Measurements from ENCODE around the gene TUBB1.

Gene TUBB1

GRCh38 chr20:58989196-58989595 is 30.0 kb upstream of the TUBB1 start:
- no peak for DNase-seq (ENCODE audit: low spot score)

DNA sequence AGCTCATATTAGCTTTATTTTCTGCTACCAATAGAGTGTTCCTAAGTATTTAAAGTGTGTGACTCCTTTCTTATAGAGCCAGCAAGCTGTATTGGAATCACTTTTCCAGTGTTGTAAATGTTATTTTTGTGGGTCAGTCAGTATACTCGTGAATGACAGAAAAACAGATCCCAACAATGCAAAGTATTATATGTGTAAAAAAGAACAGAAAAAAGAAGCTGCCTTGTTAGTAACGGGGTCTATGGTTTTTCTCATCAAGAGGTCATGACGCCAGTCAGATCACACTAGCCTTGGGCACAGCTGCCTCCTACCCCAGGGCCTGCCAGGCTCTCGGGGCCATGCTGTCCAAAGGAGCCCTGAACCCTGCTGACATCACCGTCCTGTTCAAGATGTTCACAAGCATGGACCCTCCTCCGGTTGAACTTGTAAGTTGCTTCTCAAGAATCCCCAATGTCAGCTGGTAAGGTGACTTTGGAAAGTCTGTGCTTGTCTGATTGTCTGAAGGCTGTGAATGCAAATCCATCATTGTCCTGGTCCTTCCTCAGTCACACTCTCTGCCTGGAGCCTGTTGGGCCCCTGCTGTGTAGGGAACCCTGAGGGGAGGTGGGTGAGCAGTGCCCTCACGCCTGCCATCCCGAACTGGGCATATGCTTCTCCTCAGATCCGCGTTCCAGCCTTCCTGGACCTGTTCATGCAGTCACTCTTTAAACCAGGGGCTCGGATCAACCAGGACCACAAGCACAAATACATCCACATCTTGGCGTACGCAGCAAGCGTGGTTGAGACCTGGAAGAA is 28.4 kb upstream of the TUBB1 start:
- peak; percentile 33 for DNase-seq (ENCODE audit: low spot score)

- DNase-seq (ENCODE audit: low spot score) = peak; percentile 28
Measured at GRCh38 chr20:58991715-58992114, 27.5 kb upstream of the TUBB1 start.

DNA sequence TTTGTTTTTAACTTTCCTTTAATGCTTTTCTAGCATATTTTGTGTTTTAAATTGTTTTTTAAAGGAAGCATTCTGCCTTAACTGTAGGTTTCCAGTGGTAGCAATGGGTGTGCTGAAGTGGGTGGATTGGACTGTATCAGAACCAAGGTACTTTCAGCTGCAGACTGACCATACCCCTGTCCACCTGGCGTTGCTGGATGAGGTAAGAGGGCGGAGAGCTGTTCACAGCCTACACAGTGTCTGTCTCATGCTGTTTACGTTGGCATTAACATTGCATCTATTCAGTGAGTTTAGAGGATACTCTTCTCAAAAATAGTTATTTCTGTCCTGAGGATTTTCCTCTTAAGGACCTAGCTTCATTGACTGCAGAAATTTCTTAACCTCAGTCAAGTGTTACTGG is 26.3 kb upstream of the TUBB1 start:
- no peak for DNase-seq (ENCODE audit: low spot score)

GRCh38 chr20:58993332-58994248 is 25.6 kb upstream of the TUBB1 start:
- no peak for DNase-seq (ENCODE audit: low spot score)

DNA sequence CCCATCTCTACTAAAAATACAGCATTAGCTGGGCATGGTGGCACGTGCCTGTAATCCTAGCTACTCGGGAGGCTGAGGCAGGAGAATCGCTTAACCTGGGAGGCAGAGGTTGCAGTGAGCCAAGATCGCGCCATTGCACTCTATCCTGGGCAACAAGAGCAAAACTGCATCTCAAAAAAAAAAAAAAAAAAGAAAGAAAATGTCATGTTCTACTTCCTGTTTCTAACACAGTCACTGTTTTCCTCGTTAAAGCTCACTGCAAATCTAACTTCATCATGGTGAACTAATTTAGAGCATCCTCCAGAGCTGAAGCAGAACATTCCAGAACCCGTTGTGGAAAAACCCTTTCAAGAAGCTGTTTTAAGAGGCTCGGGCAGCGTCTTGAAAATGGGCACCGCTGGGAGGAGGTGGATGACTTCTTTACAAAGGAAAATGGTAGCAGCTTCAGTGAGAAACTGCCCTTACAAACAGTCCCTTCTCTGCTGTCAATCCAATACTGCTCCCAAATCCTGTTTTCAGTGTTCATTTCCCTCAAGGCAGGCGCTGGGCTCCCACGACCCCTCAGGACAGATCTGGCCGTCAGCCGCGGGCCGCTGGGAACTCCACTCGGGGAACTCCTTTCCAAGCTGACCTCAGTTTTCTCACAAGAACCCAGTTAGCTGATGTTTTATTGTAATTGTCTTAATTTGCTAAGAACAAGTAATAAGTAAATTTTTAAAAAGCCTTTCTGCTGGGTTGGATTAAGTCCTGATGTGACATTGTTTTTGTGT is 24.7 kb upstream of the TUBB1 start:
- DNase-seq (ENCODE audit: low spot score) = no peak

DNA sequence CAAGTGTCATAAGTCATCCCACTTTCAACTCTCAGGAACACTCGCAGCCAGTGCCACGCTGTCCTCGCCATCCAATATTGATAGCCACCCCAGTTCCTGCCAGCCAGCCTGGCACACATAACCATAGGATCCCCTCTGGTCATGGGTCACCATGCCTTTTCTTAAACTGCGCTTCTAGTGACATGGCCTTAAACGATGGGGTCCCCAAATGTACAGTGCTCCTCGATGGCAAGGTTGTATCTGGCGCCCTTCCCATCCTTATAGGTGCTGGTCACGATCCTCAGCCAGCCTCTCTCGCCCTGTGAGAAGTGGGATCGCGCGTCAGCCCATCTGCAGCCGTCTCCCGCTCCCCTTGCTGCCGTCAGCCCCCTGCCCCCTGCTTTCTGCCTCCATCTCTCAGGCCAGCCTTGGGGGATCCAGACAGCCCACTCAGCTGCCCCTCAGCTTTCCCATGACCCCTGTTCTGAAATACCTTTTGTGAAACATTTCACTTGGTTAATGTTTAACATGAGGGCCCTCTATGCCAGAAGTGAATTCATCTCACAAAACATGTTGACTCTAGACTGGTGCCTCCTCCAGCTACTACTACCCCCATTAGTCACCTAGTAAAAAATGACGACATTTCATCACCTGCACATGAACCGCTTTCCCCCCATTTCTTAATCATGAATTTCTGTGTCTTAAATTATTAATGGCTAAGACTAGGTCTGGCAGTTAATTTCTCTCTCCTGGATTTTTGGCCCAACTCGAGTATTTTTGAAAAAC is 23.6 kb upstream of the TUBB1 start:
- DNase-seq (ENCODE audit: low spot score) = no peak

- DNase-seq (ENCODE audit: low spot score) = no peak
Measured at GRCh38 chr20:58996226-58996611, 23.0 kb upstream of the TUBB1 start.

DNA sequence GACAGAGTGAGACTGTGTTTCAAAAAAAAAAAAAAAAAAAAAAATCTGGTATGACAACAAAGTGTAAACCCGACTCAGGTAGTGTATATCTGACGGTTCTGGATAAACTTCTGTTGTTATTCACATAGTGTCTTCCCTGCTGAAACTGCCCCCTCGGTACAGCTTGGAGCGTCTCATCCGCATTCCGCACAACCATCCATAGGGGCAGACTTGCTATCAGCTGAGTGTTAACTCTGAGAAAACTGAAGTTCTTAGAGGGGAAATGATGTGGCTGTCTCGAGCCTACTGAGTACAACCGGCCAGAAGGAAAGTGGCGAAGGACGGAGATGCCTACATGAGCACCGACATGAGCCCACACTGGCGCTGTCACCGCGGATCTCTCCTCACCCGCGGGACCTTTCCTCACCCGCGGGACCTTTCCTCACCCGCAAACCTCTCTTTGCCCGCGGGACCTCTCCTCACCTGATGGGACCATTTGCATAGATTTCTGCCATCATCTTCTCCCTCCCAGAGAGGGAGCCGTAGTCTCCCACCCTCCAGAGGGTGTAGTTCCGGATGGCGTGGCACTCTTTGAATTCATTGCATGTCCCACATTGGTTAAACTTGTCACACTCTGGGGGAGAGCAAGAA is 22.0 kb upstream of the TUBB1 start:
- no peak for DNase-seq (ENCODE audit: low spot score)

GRCh38 chr20:58998656-58999055 is 20.6 kb upstream of the TUBB1 start:
- no peak for DNase-seq (ENCODE audit: low spot score)

- DNase-seq (ENCODE audit: low spot score) = no peak
Measured at GRCh38 chr20:59000326-59000725, 18.9 kb upstream of the TUBB1 start.

- DNase-seq (ENCODE audit: low spot score) = no peak
Measured at GRCh38 chr20:59001068-59001448, 18.2 kb upstream of the TUBB1 start.

GRCh38 chr20:59001449-59002171 is 17.6 kb upstream of the TUBB1 start:
- DNase-seq (ENCODE audit: low spot score) = no peak

GRCh38 chr20:59002388-59002787 is 16.8 kb upstream of the TUBB1 start:
- DNase-seq (ENCODE audit: low spot score) = no peak

GRCh38 chr20:59002874-59003399 is 16.3 kb upstream of the TUBB1 start:
- DNase-seq (ENCODE audit: low spot score) = no peak

- DNase-seq (ENCODE audit: low spot score) = no peak
Measured at GRCh38 chr20:59003836-59004492, 15.3 kb upstream of the TUBB1 start.

DNA sequence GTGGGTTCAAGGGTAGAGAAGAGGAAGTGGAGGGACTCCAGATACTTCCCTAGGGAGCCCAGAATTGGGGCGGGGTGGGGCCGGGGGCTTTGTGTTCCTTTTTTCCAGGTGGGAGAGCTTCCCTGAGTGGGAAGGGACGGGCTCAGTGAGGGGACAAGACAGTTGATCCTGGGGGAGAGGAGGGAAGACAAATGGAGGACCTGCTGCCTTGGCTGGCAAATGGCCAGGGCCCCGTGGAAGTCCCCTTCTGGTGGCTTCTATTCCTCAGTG is 14.8 kb upstream of the TUBB1 start:
- no peak for DNase-seq (ENCODE audit: low spot score)

DNA sequence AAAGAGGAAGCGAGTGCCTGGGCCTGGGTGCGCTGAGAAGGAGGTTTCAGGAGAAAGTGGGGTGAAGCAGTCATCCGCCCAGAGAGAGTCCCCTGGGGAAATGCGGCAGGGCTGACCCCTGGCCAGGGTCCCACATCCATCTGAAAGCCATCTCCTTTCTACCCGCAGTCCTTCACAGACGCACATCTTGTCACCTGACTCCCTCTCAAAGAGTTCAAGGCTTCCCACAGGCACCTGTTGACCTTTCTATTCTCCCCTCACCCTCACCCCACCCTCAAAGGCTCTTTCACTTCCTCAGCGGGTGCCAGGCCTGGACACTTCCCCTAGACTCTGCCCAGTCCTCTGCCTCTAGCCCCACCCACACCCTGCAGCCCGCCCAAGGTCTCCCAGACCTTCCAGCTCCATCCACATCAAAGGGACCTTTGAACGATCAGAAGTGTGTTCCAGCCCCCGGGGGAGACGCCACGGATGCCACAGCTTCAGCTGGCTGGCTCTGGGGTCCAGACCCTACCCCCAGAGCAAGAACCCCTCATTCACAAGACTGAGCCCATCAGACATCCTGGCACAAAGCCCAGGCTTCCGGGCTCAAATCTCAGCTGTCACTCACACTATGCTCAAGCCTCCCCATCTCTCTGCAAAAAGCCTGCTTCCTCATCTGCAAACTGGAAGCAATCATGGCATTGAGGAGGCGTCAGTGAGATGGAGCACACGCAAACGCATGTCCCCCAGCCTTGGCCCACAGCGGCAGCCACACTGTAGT is 14.3 kb upstream of the TUBB1 start:
- DNase-seq (ENCODE audit: low spot score) = peak; percentile 51

DNA sequence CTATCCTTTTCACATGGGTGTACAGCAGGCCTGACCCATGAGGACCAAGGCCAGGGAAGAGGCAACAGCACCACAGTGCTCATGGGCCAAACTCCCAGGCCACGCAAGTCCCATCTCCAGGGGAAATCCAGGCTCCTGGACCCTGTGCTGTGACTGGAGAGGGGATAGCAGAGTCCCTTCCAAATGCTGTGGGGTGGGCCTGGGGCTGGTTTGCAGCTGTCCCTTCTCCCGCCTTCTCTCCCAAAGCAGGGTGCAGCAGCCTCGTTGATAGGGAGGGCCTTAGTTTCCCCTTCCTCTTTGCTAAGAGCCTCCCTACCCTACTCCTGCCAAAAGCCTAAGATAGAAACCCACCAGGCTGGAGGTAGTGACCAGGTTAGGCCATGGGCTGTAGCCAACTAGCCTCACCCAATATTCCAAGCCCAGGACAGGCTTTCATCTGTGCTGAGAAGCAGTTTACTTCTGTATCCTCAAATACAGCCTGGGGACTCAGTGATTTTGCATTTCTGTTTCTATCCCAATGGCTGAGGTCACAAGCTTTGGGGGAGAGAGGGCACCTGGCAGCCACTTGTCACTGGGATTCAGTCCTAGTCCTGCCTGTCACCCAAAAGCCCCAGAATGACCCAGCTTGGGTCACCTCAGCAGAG is 13.6 kb upstream of the TUBB1 start:
- no peak for DNase-seq (ENCODE audit: low spot score)

All from globus pallidus (tissue), 1 donor.